Ovary (tissue), 9 donors: ENCODE data around the gene ANO2. TPM values are rescaled to one million over a fixed set of nuclear protein-coding genes. Genes with fewer than 3 reads are reported as not detected.

ENCODE experiments used
- DNase-seq, 5 donors: peaks; one replicate each; pipeline ENCODE4 v3.0.0-alpha.2; 2019 to 2020
- H3K27ac ChIP-seq, 2 donors: fragments of 200-600 bp; one replicate each; pipeline versions ENCODE4 v1.5.1 to v1.8.0; 2019 to 2022
- H3K27me3 ChIP-seq: fragments of 200-600 bp; one replicate; pipeline ENCODE4 v1.8.0; 2022
- H3K36me3 ChIP-seq: fragments of 200-600 bp; sonication (generic); one replicate; pipeline ENCODE4 v1.5.1; 2019
- H3K4me1 ChIP-seq: one replicate; pipeline ENCODE4 v1.8.1; 2013; ENCODE audit warnings: mild to moderate bottlenecking, moderate library complexity; ENCODE audit not compliant: insufficient read depth
- H3K4me3 ChIP-seq: fragments of 200-600 bp; sonication (generic); one replicate; pipeline ENCODE4 v1.5.1; 2017
- H3K9me3 ChIP-seq, 2 donors: fragments of 200-600 bp in 1 of 2; sonication (generic) in 1 of 2; one replicate each; pipeline versions ENCODE4 v1.5.1 to v1.8.1; 2013 to 2019; ENCODE audit warnings: mild to moderate bottlenecking in 1 of 2, moderate library complexity in 1 of 2
- CTCF ChIP-seq, 3 donors: fragments of 450-650 bp in 2 of 3; fragments of 200-600 bp in 1 of 3; IDR thresholded peaks; one replicate each; pipeline versions ENCODE4 v1.5.1 to v1.8.0; 2016 to 2022; ENCODE audit warnings: antibody characterized with exemption in 3 of 3, mild to moderate bottlenecking in 1 of 3
- EP300 ChIP-seq: sonication (generic); formaldehyde crosslinking; IDR thresholded peaks from one replicate; pipeline ENCODE4 v1.6.1; 2017; ENCODE audit warnings: antibody characterized with exemption
- POLR2A ChIP-seq: fragments of 450-650 bp; IDR thresholded peaks from one replicate; pipeline ENCODE4 v1.6.1; 2017; ENCODE audit warnings: antibody characterized with exemption, mild to moderate bottlenecking, moderate library complexity
- WGBS, 3 donors: extraction: QIAGEN DNeasy Blood & Tissue Kit in 1 of 3; methylation state at CpG; one replicate each; pipeline versions ENCODE4 v1.1.5 to v1.1.7; 2013 to 2017; 5-methylcytosine and 5-hydroxymethylcytosine counted together
- intact Hi-C, 4 donors: fragments of 100-400 bp; cut with DNase I; formaldehyde crosslinking; loops; one replicate each; pipeline versions ENCODE4 v1.11.0 to v1.15.1; 2022 to 2023
- polyA plus RNA-seq, 2 donors: library from polyadenylated mRNA; stranded (reverse); fragments of 200-250 nt in 1 of 2; fragments of 350-450 nt in 1 of 2; fragmentation: Illumina TruSeq in 1 of 2; extraction: RNeasy Lipid Tissue Mini Kit (QIAGEN cat#74804) in 1 of 2; gene quantifications; one replicate each; pipeline ENCODE4 v1.2.3, GENCODE V29; 2013 to 2014
- total RNA-seq, 7 donors: library from RNA; depleted of rRNA in 2 of 7; stranded (reverse); fragments of >200 nt in 2 of 7; fragmentation: NEBNext Ultra II Directional in 3 of 7; extraction: Animal tissue kit (Norgen Biotek cat#: 25700) in 3 of 7; gene quantifications; one replicate each; pipeline versions ENCODE4 v1.1.0 to v1.2.4, GENCODE V29; 2016 to 2023
- donor health status: DM: no; HTN: no; CAD: no; lungs with moderate emphysema.
- donor health status: DM: no; HTN: no; CAD: no.
- donor health status: Bipolar disorder and iron deficiency.
- donor health status: DM: yes; HTN: yes; CAD: no.
- donor health status: DM: no; HTN: no; CAD: no.
- donor health status: DM: yes; HTN: yes; CAD: no.

The ANO2 gene
- total and polyA plus RNA-seq, 9 donors, result 3.0 to 6.7 (median 3.3) TPM

DNA sequence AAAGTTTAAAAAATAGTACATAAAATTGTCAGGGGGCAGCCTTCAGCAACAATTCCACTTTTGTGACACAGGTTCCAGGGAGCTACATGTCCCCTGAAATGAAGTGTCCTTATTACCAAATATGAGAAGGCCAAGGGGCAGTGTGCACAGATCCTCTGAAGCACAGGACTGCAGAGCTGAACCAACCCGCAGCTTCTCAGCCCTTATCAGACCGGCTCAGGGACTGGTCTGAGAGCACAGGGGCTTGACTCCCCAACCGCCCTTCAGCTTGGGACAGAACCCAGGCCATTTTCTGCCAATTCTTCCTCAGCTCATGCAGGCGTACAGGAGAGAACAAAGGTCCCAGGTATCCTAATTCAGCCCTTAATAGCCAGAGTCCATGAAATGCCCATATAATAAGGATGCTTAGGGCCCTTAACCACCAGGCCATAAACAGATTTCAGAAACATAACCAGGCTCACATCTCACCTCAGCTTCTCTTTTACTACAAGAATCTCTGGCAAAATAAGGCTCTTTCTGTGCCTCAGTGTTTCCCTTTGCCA lies 221.3 kb downstream of the ANO2 start:
- no peak overlapping the region for H3K27ac ChIP-seq
- no peak overlapping the region for H3K4me3 ChIP-seq
- no peaks in the 10 kb centered on the region for H3K4me1 ChIP-seq
- TF ChIP-seq CTCF (IDR thresholded peaks at IDR 0.05) (no peak), EP300 (no peak), POLR2A (no peak)
- intact Hi-C loops, result no loop called here
- no peak for DNase-seq
- no peaks in the 10 kb centered on the region for H3K9me3 ChIP-seq
- 69 to 83% (median 75%) methylated on average over 4 of the region's 4 CpGs for WGBS, 3 donors
- no peaks in the 10 kb centered on the region for H3K36me3 ChIP-seq
- H3K27me3 ChIP-seq, result no peaks in the 10 kb centered on the region

- no peaks in the 10 kb centered on the region for H3K36me3 ChIP-seq
- no peaks in the 10 kb centered on the region for H3K27me3 ChIP-seq
- TF ChIP-seq EP300 (no peak), CTCF (IDR thresholded peaks at IDR 0.05) (no peak), POLR2A (no peak)
- no peaks in the 10 kb centered on the region for H3K4me1 ChIP-seq
- WGBS, 3 donors, result 81 to 87% (median 84%) methylated on average over 5 of the region's 5 CpGs
- H3K4me3 ChIP-seq, result no peak overlapping the region
- H3K27ac ChIP-seq, result no peak overlapping the region
- intact Hi-C loops, result no loop called here
- H3K9me3 ChIP-seq, result no peaks in the 10 kb centered on the region
- DNase-seq, result no peak
Observed at GRCh38 chr12:5723071-5723470, 222.0 kb downstream of the ANO2 start.

DNA sequence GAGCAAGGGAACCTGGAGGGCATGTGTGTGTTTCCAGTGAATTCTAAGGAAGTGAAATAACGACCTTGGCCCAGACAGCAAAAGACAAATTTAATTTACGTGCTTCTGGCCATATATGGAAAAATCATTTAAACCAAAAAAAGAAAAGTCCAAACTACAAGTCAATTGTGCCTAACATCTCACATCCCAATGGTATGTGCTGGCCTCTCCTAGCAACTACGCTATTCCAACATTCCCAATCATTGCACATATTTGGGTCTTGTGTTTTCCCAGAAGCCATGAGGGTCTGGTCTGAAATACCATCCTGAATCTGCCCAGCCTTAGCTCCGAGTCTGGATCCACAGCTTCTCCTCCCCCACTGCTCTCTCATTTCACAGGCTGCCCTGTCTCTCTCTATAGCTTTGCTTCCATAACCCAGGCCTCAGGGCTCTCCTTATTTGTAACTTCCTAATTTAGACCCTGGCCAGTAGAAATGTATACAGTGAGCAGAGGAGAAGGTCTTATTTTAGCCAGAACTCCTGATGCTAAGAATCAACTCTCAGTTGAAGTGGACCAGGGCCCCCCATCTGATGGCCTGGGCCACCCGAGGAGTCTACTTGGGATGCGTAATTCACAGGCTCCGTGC lies 224.6 kb downstream of the ANO2 start:
- no peaks in the 10 kb centered on the region for H3K27me3 ChIP-seq
- no peak overlapping the region for H3K4me3 ChIP-seq
- WGBS, 3 donors, result 42 to 54% (median 45%) methylated on average over 7 of the region's 7 CpGs
- H3K9me3 ChIP-seq, result no peaks in the 10 kb centered on the region
- DNase-seq, result no peak
- H3K36me3 ChIP-seq, result no peaks in the 10 kb centered on the region
- H3K27ac ChIP-seq, result no peak overlapping the region
- TF ChIP-seq POLR2A, result no peak
- TF ChIP-seq EP300, result no peak
- no peak for TF ChIP-seq CTCF (IDR thresholded peaks at IDR 0.05)
- no peaks in the 10 kb centered on the region for H3K4me1 ChIP-seq
- intact Hi-C loops, result no loop called here

DNA sequence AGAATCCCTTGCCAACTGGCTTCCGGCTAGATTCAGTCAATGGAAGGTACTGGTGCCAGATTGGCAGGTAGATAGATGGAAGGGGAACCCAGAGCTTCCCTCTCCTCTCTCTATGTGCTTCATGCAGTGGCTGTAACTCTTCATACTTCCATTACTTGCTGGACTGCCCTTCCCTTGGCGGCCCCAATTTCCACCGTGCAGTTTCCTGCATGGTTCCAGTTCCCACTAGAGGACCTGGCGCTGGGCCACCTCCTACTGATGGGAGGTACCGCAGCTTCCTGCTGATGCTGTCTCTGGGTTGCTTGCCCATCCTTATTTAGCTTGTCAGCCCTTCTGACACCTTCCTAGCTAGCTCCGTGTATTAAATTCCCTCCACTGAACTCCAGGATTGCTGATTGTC lies 226.4 kb downstream of the ANO2 start:
- TF ChIP-seq POLR2A, result no peak
- TF ChIP-seq EP300, result no peak
- TF ChIP-seq CTCF (IDR thresholded peaks at IDR 0.05), result no peak
- intact Hi-C loops, result no loop called here
- WGBS, 3 donors, result 60 to 62% (median 60%) methylated on average over 6 of the region's 6 CpGs
- Histone ChIP-seq H3K4me3 (no peak overlapping the region), H3K4me1 (no peaks in the 10 kb centered on the region), H3K9me3 (no peaks in the 10 kb centered on the region), H3K27ac (no peak overlapping the region), H3K27me3 (no peaks in the 10 kb centered on the region), H3K36me3 (no peaks in the 10 kb centered on the region)
- DNase-seq, result peak in 2 of 5 donors; percentile 24 to 33
